ENCODE data around the gene IL34. TPM values are rescaled to one million over a fixed set of nuclear protein-coding genes. Genes with fewer than 3 reads are reported as not detected.
A peak's percentile ranks its signal among the peaks of the same experiment; 100 is the strongest.

Gene IL34
- total and polyA plus RNA-seq, 2 of the 13 experiments (the other 11 are each of a cell fraction or from before 2014, with no cell fraction given), result 1.2 to 1.3 TPM

GRCh38 chr16:70683146-70683944 lies 37.0 kb downstream of the IL34 start (continued):
- TF ChIP-seq REST (IDR thresholded peaks at IDR 0.05; ENCODE audit: borderline replicate concordance in 1 of 2, low read depth in 1 of 2, low read length in 2 of 2) (0 out of 4 replicates have a peak, but pooled peaks of 1 of the 2 experiments have one; percentile 24), ZNF256 (CRISPR knock-in tag; conservative IDR thresholded peaks at IDR 0.05) (peak; percentile 21; the same call in 1 of the 2 replicates), NR2F6 (IDR thresholded peaks at IDR 0.05) (peak; percentile 93), NR2F6 (CRISPR knock-in tag; IDR thresholded peaks at IDR 0.05) (peak; percentile 89), BCL3 (CRISPR knock-in tag; IDR thresholded peaks at IDR 0.05) (no peak), CENPT (CRISPR knock-in tag; IDR thresholded peaks at IDR 0.05; ENCODE audit: low read depth) (no peak), EZH2 (conservative IDR thresholded peaks at IDR 0.05; ENCODE audit: low read depth, low read length) (no peak), ZNF574 (CRISPR knock-in tag; IDR thresholded peaks at IDR 0.05) (peak; percentile 16; the same call in 1 of the 2 replicates), HNF1A (IDR thresholded peaks at IDR 0.05; ENCODE audit: low read depth) (no peak), HNF1A (CRISPR knock-in tag; IDR thresholded peaks at IDR 0.05; ENCODE audit: borderline replicate concordance) (peak; percentile 13; the same call in 1 of the 2 replicates), SIN3B (IDR thresholded peaks at IDR 0.05; ENCODE audit: low read length) (no peak), ZSCAN22 (CRISPR knock-in tag; IDR thresholded peaks at IDR 0.05) (no peak), ZNF496 (CRISPR knock-in tag; IDR thresholded peaks at IDR 0.05; ENCODE audit: insufficient replicate concordance) (no peak), DMAP1 (CRISPR knock-in tag; IDR thresholded peaks at IDR 0.05) (peak; percentile 25; the same call in 1 of the 2 replicates), ZNF264 (CRISPR knock-in tag; IDR thresholded peaks at IDR 0.05) (peak; percentile 77; the same call in 1 of the 2 replicates), ISX (CRISPR knock-in tag; conservative IDR thresholded peaks at IDR 0.05) (no peak), AGO1 (IDR thresholded peaks at IDR 0.05; ENCODE audit: low read depth, low read length, poor library complexity, severe bottlenecking) (peak; percentile 80), GATAD1 (CRISPR knock-in tag; IDR thresholded peaks at IDR 0.05) (no peak)
